ENCODE results near the gene CDC42BPB. TPM values are rescaled to one million over a fixed set of nuclear protein-coding genes. Genes with fewer than 3 reads are reported as not detected.

Gene CDC42BPB
- total RNA-seq, 1 donor: 118 TPM

GRCh38 chr14:103073876-103074728 is 16.8 kb upstream of the CDC42BPB start:
- H3K27ac ChIP-seq (ENCODE audit: low read depth, low read length): no peak overlapping the region
- no peaks in the 10 kb centered on the region for H3K36me3 ChIP-seq (ENCODE audit: insufficient read depth, low read length)
- peaks cover 5% of the 10 kb centered on the region for H3K4me1 ChIP-seq (ENCODE audit: insufficient read depth, low read length)
- no peak for TF ChIP-seq CTCF (IDR thresholded peaks at IDR 0.05; ENCODE audit: extremely low read depth, low read depth, low read length)
- no peaks in the 10 kb centered on the region for H3K9me3 ChIP-seq (ENCODE audit: low read depth, low read length)
- H3K27me3 ChIP-seq (ENCODE audit: insufficient read depth, low read length): no peaks in the 10 kb centered on the region
- DNase-seq (ENCODE audit: insufficient read length, low spot score, missing footprints): no peak
- H3K4me3 ChIP-seq (ENCODE audit: insufficient read depth, low read length): no peak overlapping the region
- no peaks in the 10 kb centered on the region for H4K20me1 ChIP-seq (ENCODE audit: insufficient read depth, low read length)
- H2AFZ ChIP-seq (ENCODE audit: low read length): no peak overlapping the region
- H3K4me2 ChIP-seq (ENCODE audit: insufficient read depth, low read length): no peak overlapping the region
- no peaks in the 10 kb centered on the region for H3K79me2 ChIP-seq (ENCODE audit: insufficient read depth, low read length)

GRCh38 chr14:103073367-103073875 is 16.1 kb upstream of the CDC42BPB start:
- H4K20me1 ChIP-seq (ENCODE audit: insufficient read depth, low read length): no peaks in the 10 kb centered on the region
- H3K9me3 ChIP-seq (ENCODE audit: low read depth, low read length): no peaks in the 10 kb centered on the region
- H3K27me3 ChIP-seq (ENCODE audit: insufficient read depth, low read length): no peaks in the 10 kb centered on the region
- H3K4me3 ChIP-seq (ENCODE audit: insufficient read depth, low read length): no peak overlapping the region
- no peak overlapping the region for H3K27ac ChIP-seq (ENCODE audit: low read depth, low read length)
- DNase-seq (ENCODE audit: insufficient read length, low spot score, missing footprints): no peak
- H3K4me2 ChIP-seq (ENCODE audit: insufficient read depth, low read length): no peak overlapping the region
- peaks cover 5% of the 10 kb centered on the region for H3K4me1 ChIP-seq (ENCODE audit: insufficient read depth, low read length)
- no peak overlapping the region for H2AFZ ChIP-seq (ENCODE audit: low read length)
- no peak for TF ChIP-seq CTCF (IDR thresholded peaks at IDR 0.05; ENCODE audit: extremely low read depth, low read depth, low read length)
- H3K79me2 ChIP-seq (ENCODE audit: insufficient read depth, low read length): no peaks in the 10 kb centered on the region
- H3K36me3 ChIP-seq (ENCODE audit: insufficient read depth, low read length): no peaks in the 10 kb centered on the region

GRCh38 chr14:103072595-103073366 is 15.4 kb upstream of the CDC42BPB start:
- no peaks in the 10 kb centered on the region for H3K36me3 ChIP-seq (ENCODE audit: insufficient read depth, low read length)
- no peaks in the 10 kb centered on the region for H3K27me3 ChIP-seq (ENCODE audit: insufficient read depth, low read length)
- H3K4me3 ChIP-seq (ENCODE audit: insufficient read depth, low read length): no peak overlapping the region
- no peak for TF ChIP-seq CTCF (IDR thresholded peaks at IDR 0.05; ENCODE audit: extremely low read depth, low read depth, low read length)
- peak; percentile 87 for DNase-seq (ENCODE audit: insufficient read length, low spot score, missing footprints)
- no peak overlapping the region for H3K4me2 ChIP-seq (ENCODE audit: insufficient read depth, low read length)
- no peak overlapping the region for H3K27ac ChIP-seq (ENCODE audit: low read depth, low read length)
- peaks cover 5% of the 10 kb centered on the region for H3K4me1 ChIP-seq (ENCODE audit: insufficient read depth, low read length)
- no peaks in the 10 kb centered on the region for H4K20me1 ChIP-seq (ENCODE audit: insufficient read depth, low read length)
- no peaks in the 10 kb centered on the region for H3K79me2 ChIP-seq (ENCODE audit: insufficient read depth, low read length)
- H3K9me3 ChIP-seq (ENCODE audit: low read depth, low read length): no peaks in the 10 kb centered on the region
- H2AFZ ChIP-seq (ENCODE audit: low read length): no peak overlapping the region
